ENCODE data around the gene CIB2.

Gene CIB2

GRCh38 chr15:78064544-78064943 is 66.7 kb downstream of the CIB2 start:
- no peaks in the 10 kb centered on the region for H3K36me3 ChIP-seq (ENCODE audit: control insufficient read depth, insufficient read depth, low read length)
- H3K4me3 ChIP-seq (ENCODE audit: low read length) = no peak overlapping the region
- no peak for DNase-seq (ENCODE audit: low read depth, low spot score)
- WGBS (ENCODE audit: insufficient coverage, insufficient read length) = 100% methylated on average over 1 of the region's 2 CpGs
- no peaks in the 10 kb centered on the region for H3K9me3 ChIP-seq (ENCODE audit: control insufficient read depth, insufficient read depth, low read length)
- H3K4me1 ChIP-seq (ENCODE audit: control insufficient read depth, insufficient read depth, low read length) = peaks cover 10% of the 10 kb centered on the region
- H3K27ac ChIP-seq (ENCODE audit: low read length) = no peak overlapping the region
- no peaks in the 10 kb centered on the region for H3K27me3 ChIP-seq (ENCODE audit: control insufficient read depth, insufficient read depth, low read length)

- DNase-seq (ENCODE audit: low read depth, low spot score) = no peak
- H3K4me1 ChIP-seq (ENCODE audit: control insufficient read depth, insufficient read depth, low read length) = peaks cover 10% of the 10 kb centered on the region
- H3K27ac ChIP-seq (ENCODE audit: low read length) = no peak overlapping the region
These were observed 67.3 kb downstream of the CIB2 start for GRCh38 chr15:78063970-78064385.

GRCh38 chr15:78063217-78063616 is 68.0 kb downstream of the CIB2 start:
- Histone ChIP-seq H3K36me3 (ENCODE audit: control insufficient read depth, insufficient read depth, low read length) (no peaks in the 10 kb centered on the region), H3K9me3 (ENCODE audit: control insufficient read depth, insufficient read depth, low read length) (no peaks in the 10 kb centered on the region), H3K27me3 (ENCODE audit: control insufficient read depth, insufficient read depth, low read length) (no peaks in the 10 kb centered on the region), H3K27ac (ENCODE audit: low read length) (no peak overlapping the region), H3K4me3 (ENCODE audit: low read length) (no peak overlapping the region), H3K4me1 (ENCODE audit: control insufficient read depth, insufficient read depth, low read length) (peaks cover 6% of the 10 kb centered on the region; the same call in 1 of the 2 replicates)
- no peak for DNase-seq (ENCODE audit: low read depth, low spot score)

More at GRCh38 chr15:78063970-78064385, 67.3 kb downstream of the CIB2 start:
- WGBS (ENCODE audit: insufficient coverage, insufficient read length) = 100% methylated on average over 3 of the region's 5 CpGs
- no peaks in the 10 kb centered on the region for H3K9me3 ChIP-seq (ENCODE audit: control insufficient read depth, insufficient read depth, low read length)
- no peak overlapping the region for H3K4me3 ChIP-seq (ENCODE audit: low read length)
- H3K36me3 ChIP-seq (ENCODE audit: control insufficient read depth, insufficient read depth, low read length) = no peaks in the 10 kb centered on the region
- H3K27me3 ChIP-seq (ENCODE audit: control insufficient read depth, insufficient read depth, low read length) = no peaks in the 10 kb centered on the region

- peaks cover 5% of the 10 kb centered on the region; the same call in 1 of the 2 replicates for H3K4me1 ChIP-seq (ENCODE audit: control insufficient read depth, insufficient read depth, low read length)
- no peaks in the 10 kb centered on the region for H3K27me3 ChIP-seq (ENCODE audit: control insufficient read depth, insufficient read depth, low read length)
- DNase-seq (ENCODE audit: low read depth, low spot score) = no peak
- no peaks in the 10 kb centered on the region for H3K9me3 ChIP-seq (ENCODE audit: control insufficient read depth, insufficient read depth, low read length)
- H3K27ac ChIP-seq (ENCODE audit: low read length) = no peak overlapping the region
- H3K36me3 ChIP-seq (ENCODE audit: control insufficient read depth, insufficient read depth, low read length) = no peaks in the 10 kb centered on the region
- no CpG with 5 or more reads among the region's 6 CpGs for WGBS (ENCODE audit: insufficient coverage, insufficient read length)
- H3K4me3 ChIP-seq (ENCODE audit: low read length) = no peak overlapping the region
These were observed 69.2 kb downstream of the CIB2 start for GRCh38 chr15:78061963-78062427.

- Histone ChIP-seq H3K36me3 (ENCODE audit: control insufficient read depth, insufficient read depth, low read length) (no peaks in the 10 kb centered on the region), H3K9me3 (ENCODE audit: control insufficient read depth, insufficient read depth, low read length) (no peaks in the 10 kb centered on the region), H3K27me3 (ENCODE audit: control insufficient read depth, insufficient read depth, low read length) (no peaks in the 10 kb centered on the region), H3K4me3 (ENCODE audit: low read length) (no peak overlapping the region), H3K4me1 (ENCODE audit: control insufficient read depth, insufficient read depth, low read length) (peaks cover 2% of the 10 kb centered on the region; the same call in 1 of the 2 replicates), H3K27ac (ENCODE audit: low read length) (no peak overlapping the region)
- no CpG with 5 or more reads among the region's 5 CpGs for WGBS (ENCODE audit: insufficient coverage, insufficient read length)
- DNase-seq (ENCODE audit: low read depth, low spot score) = no peak
These were observed 71.0 kb downstream of the CIB2 start for GRCh38 chr15:78060232-78060631.

- H3K36me3 ChIP-seq (ENCODE audit: control insufficient read depth, insufficient read depth, low read length) = no peaks in the 10 kb centered on the region
- H3K4me3 ChIP-seq (ENCODE audit: low read length) = no peak overlapping the region
- no peaks in the 10 kb centered on the region for H3K27me3 ChIP-seq (ENCODE audit: control insufficient read depth, insufficient read depth, low read length)
- peaks cover 2% of the 10 kb centered on the region; the same call in 1 of the 2 replicates for H3K4me1 ChIP-seq (ENCODE audit: control insufficient read depth, insufficient read depth, low read length)
- no CpG with 5 or more reads among the region's 3 CpGs for WGBS (ENCODE audit: insufficient coverage, insufficient read length)
- H3K27ac ChIP-seq (ENCODE audit: low read length) = no peak overlapping the region
- H3K9me3 ChIP-seq (ENCODE audit: control insufficient read depth, insufficient read depth, low read length) = no peaks in the 10 kb centered on the region
- DNase-seq (ENCODE audit: low read depth, low spot score) = no peak
These were observed 72.0 kb downstream of the CIB2 start for GRCh38 chr15:78059110-78059839.

GRCh38 chr15:78058401-78058935 is 72.8 kb downstream of the CIB2 start:
- no CpG with 5 or more reads among the region's 10 CpGs for WGBS (ENCODE audit: insufficient coverage, insufficient read length)
- DNase-seq (ENCODE audit: low read depth, low spot score) = no peak
- Histone ChIP-seq H3K27me3 (ENCODE audit: control insufficient read depth, insufficient read depth, low read length) (no peaks in the 10 kb centered on the region), H3K9me3 (ENCODE audit: control insufficient read depth, insufficient read depth, low read length) (no peaks in the 10 kb centered on the region), H3K4me3 (ENCODE audit: low read length) (no peak overlapping the region), H3K36me3 (ENCODE audit: control insufficient read depth, insufficient read depth, low read length) (no peaks in the 10 kb centered on the region), H3K27ac (ENCODE audit: low read length) (no peak overlapping the region), H3K4me1 (ENCODE audit: control insufficient read depth, insufficient read depth, low read length) (peaks cover 2% of the 10 kb centered on the region; the same call in 1 of the 2 replicates)

GRCh38 chr15:78057803-78058202 is 73.4 kb downstream of the CIB2 start:
- Histone ChIP-seq H3K4me3 (ENCODE audit: low read length) (no peak overlapping the region), H3K4me1 (ENCODE audit: control insufficient read depth, insufficient read depth, low read length) (peaks cover 2% of the 10 kb centered on the region; the same call in 1 of the 2 replicates), H3K36me3 (ENCODE audit: control insufficient read depth, insufficient read depth, low read length) (no peaks in the 10 kb centered on the region), H3K9me3 (ENCODE audit: control insufficient read depth, insufficient read depth, low read length) (no peaks in the 10 kb centered on the region), H3K27ac (ENCODE audit: low read length) (no peak overlapping the region), H3K27me3 (ENCODE audit: control insufficient read depth, insufficient read depth, low read length) (no peaks in the 10 kb centered on the region)
- DNase-seq (ENCODE audit: low read depth, low spot score) = no peak
- WGBS (ENCODE audit: insufficient coverage, insufficient read length) = no CpG with 5 or more reads among the region's 5 CpGs

GRCh38 chr15:78056714-78057269 is 74.5 kb downstream of the CIB2 start:
- H3K9me3 ChIP-seq (ENCODE audit: control insufficient read depth, insufficient read depth, low read length) = no peaks in the 10 kb centered on the region
- H3K27me3 ChIP-seq (ENCODE audit: control insufficient read depth, insufficient read depth, low read length) = no peaks in the 10 kb centered on the region
- H3K27ac ChIP-seq (ENCODE audit: low read length) = no peak overlapping the region
- H3K4me1 ChIP-seq (ENCODE audit: control insufficient read depth, insufficient read depth, low read length) = peaks cover 3% of the 10 kb centered on the region
- no peak overlapping the region for H3K4me3 ChIP-seq (ENCODE audit: low read length)
- no peak for DNase-seq (ENCODE audit: low read depth, low spot score)
- H3K36me3 ChIP-seq (ENCODE audit: control insufficient read depth, insufficient read depth, low read length) = no peaks in the 10 kb centered on the region
- no CpG with 5 or more reads among the region's 2 CpGs for WGBS (ENCODE audit: insufficient coverage, insufficient read length)

GRCh38 chr15:78055919-78056713 is 75.1 kb downstream of the CIB2 start:
- H3K4me1 ChIP-seq (ENCODE audit: control insufficient read depth, insufficient read depth, low read length) = peaks cover 3% of the 10 kb centered on the region
- WGBS (ENCODE audit: insufficient coverage, insufficient read length) = no CpG with 5 or more reads among the region's 2 CpGs
- no peak for DNase-seq (ENCODE audit: low read depth, low spot score)
- no peaks in the 10 kb centered on the region for H3K9me3 ChIP-seq (ENCODE audit: control insufficient read depth, insufficient read depth, low read length)
- H3K27me3 ChIP-seq (ENCODE audit: control insufficient read depth, insufficient read depth, low read length) = no peaks in the 10 kb centered on the region
- no peak overlapping the region for H3K27ac ChIP-seq (ENCODE audit: low read length)
- H3K36me3 ChIP-seq (ENCODE audit: control insufficient read depth, insufficient read depth, low read length) = no peaks in the 10 kb centered on the region
- H3K4me3 ChIP-seq (ENCODE audit: low read length) = no peak overlapping the region
